Thyroid gland (tissue), 4 donors: ENCODE data around the gene INPP5D.

ENCODE experiments used
- CTCF ChIP-seq, 6 experiments: fragments of 200-600 bp in 3 of 6; fragments of 450-650 bp in 3 of 6; sonication (generic) in 3 of 6; IDR thresholded peaks; one replicate each; pipeline ENCODE4 v1.5.1; 2016 to 2019; ENCODE audit warnings: antibody characterized with exemption in 6 of 6, mild to moderate bottlenecking in 2 of 6, inconsistent platforms in 1 of 6, moderate library complexity in 1 of 6
- POLR2A ChIP-seq, 2 donors: fragments of 450-650 bp; IDR thresholded peaks; one replicate each; pipeline ENCODE4 v1.6.1; 2017; ENCODE audit warnings: antibody characterized with exemption in 2 of 2, mild to moderate bottlenecking in 2 of 2, moderate library complexity in 1 of 2

- TF ChIP-seq CTCF (IDR thresholded peaks at IDR 0.05) (no peak), POLR2A (IDR thresholded peaks at IDR 0.05) (no peak)
These were observed 25.9 kb upstream of the INPP5D start for GRCh38 chr2:233034091-233034882.
